GM06990 (cell line): ENCODE measurements around the gene DNAJB11.

Source experiments
- DNase-seq: peaks from one replicate; pipeline ENCODE4 v3.0.0-alpha.2; 2011; ENCODE audit not compliant: insufficient read length; ENCODE audit errors: extremely low read depth
- H3K27me3 ChIP-seq: replicated peaks from 2 replicates; pipeline ENCODE4 v1.6.0; 2011; ENCODE audit warnings: low read length; ENCODE audit not compliant: control insufficient read depth, insufficient read depth
- H3K36me3 ChIP-seq: 2 replicates; pipeline ENCODE4 v1.5.1; 2011; ENCODE audit warnings: low read length; ENCODE audit not compliant: control insufficient read depth, insufficient read depth
- H3K4me3 ChIP-seq: replicated peaks from 2 replicates; pipeline ENCODE4 v1.5.1; 2011; ENCODE audit warnings: low read depth, mild to moderate bottlenecking, control low read depth, low read length
- CTCF ChIP-seq: IDR thresholded peaks from 2 replicates; pipeline ENCODE4 v1.5.1; 2011; ENCODE audit warnings: low read length, control low read depth, mild to moderate bottlenecking, inconsistent platforms; ENCODE audit not compliant: insufficient read depth, poor library complexity, severe bottlenecking

The DNAJB11 gene

GRCh38 chr3:186570096-186570940 is at the start of gene DNAJB11:
TSS of gene DNAJB11 (plus strand) at chr3:186570720. CDS start at chr3:186570898, 178 bp downstream.
- Histone ChIP-seq H3K4me3 (peak within 1 kb of the TSS; percentile 93), H3K36me3 (peaks cover 2% of the 10 kb centered on the region; the same call in 1 of the 2 replicates)
- TF ChIP-seq CTCF, result no peak

GRCh38 chr3:186520957-186521842 is 49.3 kb upstream of the DNAJB11 start:
- H3K36me3 ChIP-seq, result no peaks in the 10 kb centered on the region
- no peak for TF ChIP-seq CTCF
- H3K4me3 ChIP-seq, result no peak overlapping the region
- DNase-seq, result peak; percentile 65
- no peaks in the 10 kb centered on the region for H3K27me3 ChIP-seq

More at GRCh38 chr3:186570096-186570940, at the start of gene DNAJB11:
- H3K27me3 ChIP-seq, result no peaks in the 10 kb centered on the region
- DNase-seq, result peak; percentile 96

GRCh38 chr3:186523022-186523421 is 47.5 kb upstream of the DNAJB11 start:
- Histone ChIP-seq H3K36me3 (no peaks in the 10 kb centered on the region), H3K27me3 (no peaks in the 10 kb centered on the region), H3K4me3 (no peak overlapping the region)
- no peak for TF ChIP-seq CTCF
- DNase-seq, result no peak

- H3K27me3 ChIP-seq, result no peaks in the 10 kb centered on the region
- no peak overlapping the region for H3K4me3 ChIP-seq
- no peaks in the 10 kb centered on the region for H3K36me3 ChIP-seq
- no peak for TF ChIP-seq CTCF
- DNase-seq, result no peak
Measured at GRCh38 chr3:186523434-186523833, 47.1 kb upstream of the DNAJB11 start.

- no peaks in the 10 kb centered on the region for H3K27me3 ChIP-seq
- H3K36me3 ChIP-seq, result no peaks in the 10 kb centered on the region
- H3K4me3 ChIP-seq, result no peak overlapping the region
- no peak for DNase-seq
- TF ChIP-seq CTCF, result no peak
Measured at GRCh38 chr3:186524616-186525015, 45.9 kb upstream of the DNAJB11 start.
